K562 (cell line): Measurements from ENCODE around the gene ANO9. TPM values are rescaled to one million over a fixed set of nuclear protein-coding genes. Genes with fewer than 3 reads are reported as not detected.
A peak's percentile ranks its signal among the peaks of the same experiment; 100 is the strongest.

Experiments used
- ARID3B ChIP-seq: fragments of 250-450 bp; sonication (Bioruptor Pico); IDR thresholded peaks from 2 replicates; pipeline ENCODE4 v1.4.0; 2020; ENCODE audit warnings: borderline replicate concordance
- GTF3C2 ChIP-seq: IDR thresholded peaks from 3 replicates; pipeline ENCODE4 v1.6.1; 2011; ENCODE audit warnings: borderline replicate concordance, mild to moderate bottlenecking, moderate library complexity; ENCODE audit not compliant: insufficient read length; ENCODE audit errors: extremely low read depth
- KLF10 ChIP-seq: fragments of 250-450 bp; sonication (Bioruptor Pico); IDR thresholded peaks from 2 replicates; pipeline ENCODE4 v1.6.1; 2021; ENCODE audit warnings: matching md5 sums
- SNIP1 ChIP-seq: fragments of 450-650 bp; IDR thresholded peaks from 2 replicates; pipeline ENCODE4 v1.7.1; 2017; ENCODE audit warnings: low read depth, mild to moderate bottlenecking
- polyA plus RNA-seq, 8 experiments: library from polyadenylated mRNA; depleted of rRNA in 4 of 8; stranded (reverse) in 5 of 8; unstranded in 3 of 8; fragments of >200 nt; fragmentation: Nextera tagmentation in 2 of 8; fragmentation: Illumina TruSeq in 1 of 8; extraction: Ambion mirVana in 2 of 8; extraction: Trizol in 1 of 8; gene quantifications; 2 replicates each; pipeline versions ENCODE4 v1.2.1 to v1.2.3, GENCODE V29; 2011 to 2014; ENCODE audit warnings: inconsistent platforms in 1 of 8, missing spikeins in 1 of 8
- total RNA-seq, 7 experiments: library from RNA; depleted of rRNA in 6 of 7; stranded (reverse); fragments of >200 nt in 6 of 7; fragmentation: Illumina TruSeq in 2 of 7; extraction: Trizol in 2 of 7; gene quantifications; 2 replicates each; pipeline versions ENCODE4 v1.2.1 to v1.2.3, GENCODE V29; 2011 to 2021; ENCODE audit warnings: low replicate concordance in 1 of 7
- TF ChIP-seq, protein P1 (sequence below): fragments of 450-650 bp; IDR thresholded peaks from 2 replicates; pipeline ENCODE4 v1.6.1; 2016; ENCODE audit warnings: mild to moderate bottlenecking, moderate library complexity

ANO9 gene
- total and polyA plus RNA-seq, 9 of the 15 experiments (the other 6 are each of a cell fraction or from before 2014, with no cell fraction given): 0.20 to 14.5 (median 4.5) TPM

DNA sequence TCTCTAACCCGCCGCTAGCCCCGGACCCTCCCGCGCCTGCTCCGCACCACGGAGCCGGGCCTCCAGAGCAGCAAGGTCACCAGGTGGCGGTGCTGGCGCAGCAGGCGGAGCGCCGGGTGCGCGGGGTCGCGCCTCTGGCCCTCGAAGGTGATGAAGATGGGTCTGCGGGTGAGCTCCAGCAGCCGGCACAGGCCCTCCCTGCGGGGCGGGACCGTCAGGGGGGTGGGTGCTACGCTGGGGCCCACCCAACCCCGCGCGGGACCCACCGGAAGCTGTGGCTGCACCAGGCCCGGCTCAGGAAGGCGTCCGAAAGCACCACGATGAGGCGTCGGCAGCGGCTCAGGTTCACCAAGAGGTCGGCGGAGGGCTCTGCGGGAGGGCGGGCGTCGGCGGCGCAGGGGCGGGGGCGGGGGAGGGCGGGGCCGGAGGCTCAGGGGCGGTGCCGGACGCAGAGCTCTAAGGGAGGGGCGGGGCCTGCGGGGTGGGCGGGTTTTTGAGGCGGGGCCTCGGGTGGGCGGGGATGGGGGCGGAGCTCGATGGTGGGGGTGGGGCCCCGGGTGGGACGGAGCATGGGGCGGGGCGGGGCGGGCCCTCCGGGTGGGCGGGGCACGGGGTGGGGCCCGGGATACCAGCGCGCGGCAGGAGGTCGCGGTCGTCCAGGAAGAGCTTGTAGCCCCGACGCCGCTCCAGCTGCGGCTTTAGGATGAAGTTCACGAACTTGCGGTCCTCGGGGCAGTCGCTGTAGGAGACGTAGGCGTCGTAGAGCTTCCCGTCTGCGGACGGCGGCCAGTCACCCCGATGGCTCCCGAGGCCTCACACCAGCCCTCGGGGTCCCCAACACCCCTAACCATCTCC lies 34.8 kb downstream of the ANO9 start (continued):
- TF ChIP-seq, protein P1, sequence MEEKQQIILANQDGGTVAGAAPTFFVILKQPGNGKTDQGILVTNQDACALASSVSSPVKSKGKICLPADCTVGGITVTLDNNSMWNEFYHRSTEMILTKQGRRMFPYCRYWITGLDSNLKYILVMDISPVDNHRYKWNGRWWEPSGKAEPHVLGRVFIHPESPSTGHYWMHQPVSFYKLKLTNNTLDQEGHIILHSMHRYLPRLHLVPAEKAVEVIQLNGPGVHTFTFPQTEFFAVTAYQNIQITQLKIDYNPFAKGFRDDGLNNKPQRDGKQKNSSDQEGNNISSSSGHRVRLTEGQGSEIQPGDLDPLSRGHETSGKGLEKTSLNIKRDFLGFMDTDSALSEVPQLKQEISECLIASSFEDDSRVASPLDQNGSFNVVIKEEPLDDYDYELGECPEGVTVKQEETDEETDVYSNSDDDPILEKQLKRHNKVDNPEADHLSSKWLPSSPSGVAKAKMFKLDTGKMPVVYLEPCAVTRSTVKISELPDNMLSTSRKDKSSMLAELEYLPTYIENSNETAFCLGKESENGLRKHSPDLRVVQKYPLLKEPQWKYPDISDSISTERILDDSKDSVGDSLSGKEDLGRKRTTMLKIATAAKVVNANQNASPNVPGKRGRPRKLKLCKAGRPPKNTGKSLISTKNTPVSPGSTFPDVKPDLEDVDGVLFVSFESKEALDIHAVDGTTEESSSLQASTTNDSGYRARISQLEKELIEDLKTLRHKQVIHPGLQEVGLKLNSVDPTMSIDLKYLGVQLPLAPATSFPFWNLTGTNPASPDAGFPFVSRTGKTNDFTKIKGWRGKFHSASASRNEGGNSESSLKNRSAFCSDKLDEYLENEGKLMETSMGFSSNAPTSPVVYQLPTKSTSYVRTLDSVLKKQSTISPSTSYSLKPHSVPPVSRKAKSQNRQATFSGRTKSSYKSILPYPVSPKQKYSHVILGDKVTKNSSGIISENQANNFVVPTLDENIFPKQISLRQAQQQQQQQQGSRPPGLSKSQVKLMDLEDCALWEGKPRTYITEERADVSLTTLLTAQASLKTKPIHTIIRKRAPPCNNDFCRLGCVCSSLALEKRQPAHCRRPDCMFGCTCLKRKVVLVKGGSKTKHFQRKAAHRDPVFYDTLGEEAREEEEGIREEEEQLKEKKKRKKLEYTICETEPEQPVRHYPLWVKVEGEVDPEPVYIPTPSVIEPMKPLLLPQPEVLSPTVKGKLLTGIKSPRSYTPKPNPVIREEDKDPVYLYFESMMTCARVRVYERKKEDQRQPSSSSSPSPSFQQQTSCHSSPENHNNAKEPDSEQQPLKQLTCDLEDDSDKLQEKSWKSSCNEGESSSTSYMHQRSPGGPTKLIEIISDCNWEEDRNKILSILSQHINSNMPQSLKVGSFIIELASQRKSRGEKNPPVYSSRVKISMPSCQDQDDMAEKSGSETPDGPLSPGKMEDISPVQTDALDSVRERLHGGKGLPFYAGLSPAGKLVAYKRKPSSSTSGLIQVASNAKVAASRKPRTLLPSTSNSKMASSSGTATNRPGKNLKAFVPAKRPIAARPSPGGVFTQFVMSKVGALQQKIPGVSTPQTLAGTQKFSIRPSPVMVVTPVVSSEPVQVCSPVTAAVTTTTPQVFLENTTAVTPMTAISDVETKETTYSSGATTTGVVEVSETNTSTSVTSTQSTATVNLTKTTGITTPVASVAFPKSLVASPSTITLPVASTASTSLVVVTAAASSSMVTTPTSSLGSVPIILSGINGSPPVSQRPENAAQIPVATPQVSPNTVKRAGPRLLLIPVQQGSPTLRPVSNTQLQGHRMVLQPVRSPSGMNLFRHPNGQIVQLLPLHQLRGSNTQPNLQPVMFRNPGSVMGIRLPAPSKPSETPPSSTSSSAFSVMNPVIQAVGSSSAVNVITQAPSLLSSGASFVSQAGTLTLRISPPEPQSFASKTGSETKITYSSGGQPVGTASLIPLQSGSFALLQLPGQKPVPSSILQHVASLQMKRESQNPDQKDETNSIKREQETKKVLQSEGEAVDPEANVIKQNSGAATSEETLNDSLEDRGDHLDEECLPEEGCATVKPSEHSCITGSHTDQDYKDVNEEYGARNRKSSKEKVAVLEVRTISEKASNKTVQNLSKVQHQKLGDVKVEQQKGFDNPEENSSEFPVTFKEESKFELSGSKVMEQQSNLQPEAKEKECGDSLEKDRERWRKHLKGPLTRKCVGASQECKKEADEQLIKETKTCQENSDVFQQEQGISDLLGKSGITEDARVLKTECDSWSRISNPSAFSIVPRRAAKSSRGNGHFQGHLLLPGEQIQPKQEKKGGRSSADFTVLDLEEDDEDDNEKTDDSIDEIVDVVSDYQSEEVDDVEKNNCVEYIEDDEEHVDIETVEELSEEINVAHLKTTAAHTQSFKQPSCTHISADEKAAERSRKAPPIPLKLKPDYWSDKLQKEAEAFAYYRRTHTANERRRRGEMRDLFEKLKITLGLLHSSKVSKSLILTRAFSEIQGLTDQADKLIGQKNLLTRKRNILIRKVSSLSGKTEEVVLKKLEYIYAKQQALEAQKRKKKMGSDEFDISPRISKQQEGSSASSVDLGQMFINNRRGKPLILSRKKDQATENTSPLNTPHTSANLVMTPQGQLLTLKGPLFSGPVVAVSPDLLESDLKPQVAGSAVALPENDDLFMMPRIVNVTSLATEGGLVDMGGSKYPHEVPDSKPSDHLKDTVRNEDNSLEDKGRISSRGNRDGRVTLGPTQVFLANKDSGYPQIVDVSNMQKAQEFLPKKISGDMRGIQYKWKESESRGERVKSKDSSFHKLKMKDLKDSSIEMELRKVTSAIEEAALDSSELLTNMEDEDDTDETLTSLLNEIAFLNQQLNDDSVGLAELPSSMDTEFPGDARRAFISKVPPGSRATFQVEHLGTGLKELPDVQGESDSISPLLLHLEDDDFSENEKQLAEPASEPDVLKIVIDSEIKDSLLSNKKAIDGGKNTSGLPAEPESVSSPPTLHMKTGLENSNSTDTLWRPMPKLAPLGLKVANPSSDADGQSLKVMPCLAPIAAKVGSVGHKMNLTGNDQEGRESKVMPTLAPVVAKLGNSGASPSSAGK: peak; percentile 80
- no peak for TF ChIP-seq GTF3C2
- no peak for TF ChIP-seq SNIP1
- no peak for TF ChIP-seq KLF10 (CRISPR knock-in tag)
- no peak for TF ChIP-seq ARID3B (CRISPR knock-in tag)
